Endothelial cell of umbilical vein (primary cell): ENCODE measurements around the gene PLEKHS1. TPM values are rescaled to one million over a fixed set of nuclear protein-coding genes. Genes with fewer than 3 reads are reported as not detected.

ENCODE experiments used
- BruUV-seq: library from RNA; stranded (reverse); fragments of 400-500 nt; replicated peaks from 2 replicates; lab custom pipeline; 2021; lab: Mats Ljungman, UMichigan
- CTCF ChIA-PET: fragments of 300-600, 350-600 bp; sonication (Branson Sonifier 250); formaldehyde crosslinking; loops from one replicate; lab custom pipeline; 2021; ENCODE audit warnings: antibody characterized with exemption, inconsistent platforms; lab: Charles Lee
- POLR2A ChIA-PET: fragments of 300-600, 350-600 bp; sonication (Branson Sonifier 250); formaldehyde crosslinking; loops from one replicate; lab custom pipeline; 2021; ENCODE audit warnings: antibody characterized with exemption, inconsistent platforms; lab: Charles Lee
- DNase-seq: peaks from one replicate; pipeline ENCODE4 v3.0.0-alpha.2; 2011; ENCODE audit warnings: low read depth, low spot score
- FAIRE-seq: peaks from 2 replicates; lab custom pipeline; 2011; peaks lifted over from hg19 to GRCh38; lab: Jason Lieb, UNC
- H2AFZ ChIP-seq: 2 replicates; pipeline ENCODE4 v1.6.0; 2012; ENCODE audit warnings: low read depth, low read length, control low read depth, inconsistent platforms
- H3K27ac ChIP-seq: 2 replicates; pipeline ENCODE4 v1.5.1; 2011; ENCODE audit warnings: low read depth, mild to moderate bottlenecking, control low read depth, low read length, moderate library complexity; ENCODE audit not compliant: insufficient read depth
- H3K27me3 ChIP-seq, 2 experiments: 2 replicates each; pipeline versions ENCODE4 v1.6.0 to v1.6.1; 2011; ENCODE audit warnings: low read length in 2 of 2, mixed read lengths in 1 of 2; ENCODE audit not compliant: control insufficient read depth in 2 of 2, insufficient read depth in 2 of 2
- H3K36me3 ChIP-seq, 2 experiments: 2 replicates in 1 of 2; 3 replicates in 1 of 2; pipeline ENCODE4 v1.5.1; 2011; ENCODE audit warnings: low read length in 2 of 2, mild to moderate bottlenecking in 1 of 2, moderate library complexity in 1 of 2; ENCODE audit not compliant: control insufficient read depth in 2 of 2, insufficient read depth in 2 of 2; ENCODE audit errors: extremely low read depth in 1 of 2
- H3K4me1 ChIP-seq: 3 replicates; pipeline ENCODE4 v1.5.1; 2011; ENCODE audit warnings: mild to moderate bottlenecking, low read length; ENCODE audit not compliant: control insufficient read depth, insufficient read depth; ENCODE audit errors: extremely low read depth
- H3K4me2 ChIP-seq: 2 replicates; pipeline ENCODE4 v1.6.1; 2011; ENCODE audit warnings: low read length, control low read depth, mixed read lengths; ENCODE audit not compliant: insufficient read depth
- H3K4me3 ChIP-seq, 3 experiments: fragments of 200-600 bp in 1 of 3; sonication (generic), shearing (Covaris generic) in 1 of 3; replicated peaks in 1 of 3; 2 replicates each; pipeline ENCODE4 v1.5.1; 2011 to 2016; ENCODE audit warnings: control low read depth in 3 of 3, low read length in 3 of 3, mild to moderate bottlenecking in 2 of 3, inconsistent platforms in 1 of 3, low read depth in 1 of 3, moderate library complexity in 1 of 3; ENCODE audit not compliant: insufficient read depth in 1 of 3
- H3K79me2 ChIP-seq: 2 replicates; pipeline ENCODE4 v1.6.0; 2012; ENCODE audit warnings: low read length, inconsistent platforms; ENCODE audit not compliant: control insufficient read depth, insufficient read depth
- H3K9ac ChIP-seq: replicated peaks from 2 replicates; pipeline ENCODE3; 2011; ENCODE audit warnings: low read length, control low read depth; ENCODE audit not compliant: insufficient read depth; ENCODE audit errors: extremely low read depth
- H3K9me1 ChIP-seq: replicated peaks from 3 replicates; pipeline ENCODE4 v1.6.0; 2011; ENCODE audit warnings: mild to moderate bottlenecking, low read length; ENCODE audit not compliant: control insufficient read depth, insufficient read depth; ENCODE audit errors: extremely low read depth
- H3K9me3 ChIP-seq: replicated peaks from 2 replicates; pipeline ENCODE4 v1.5.1; 2012; ENCODE audit warnings: low read length, inconsistent platforms; ENCODE audit not compliant: control insufficient read depth, insufficient read depth
- H4K20me1 ChIP-seq: replicated peaks from 2 replicates; pipeline ENCODE3; 2011; ENCODE audit warnings: mild to moderate bottlenecking, low read length; ENCODE audit not compliant: control insufficient read depth, insufficient read depth; ENCODE audit errors: extremely low read depth
- CTCF ChIP-seq, 2 donors: IDR thresholded peaks; 1 replicate in 1 of 2; 2 replicates in 1 of 2; pipeline ENCODE4 v1.5.1; 2011; ENCODE audit warnings: low read length in 2 of 2, mild to moderate bottlenecking in 2 of 2, moderate library complexity in 2 of 2, control low read depth in 1 of 2, inconsistent platforms in 1 of 2, low read depth in 1 of 2; ENCODE audit not compliant: insufficient read depth in 1 of 2; ENCODE audit errors: extremely low read depth in 1 of 2
- FOS ChIP-seq: IDR thresholded peaks from 2 replicates; pipeline ENCODE4 v1.6.1; 2011; ENCODE audit warnings: mild to moderate bottlenecking, low read length, moderate library complexity, borderline replicate concordance; ENCODE audit not compliant: insufficient read depth
- GATA2 ChIP-seq: IDR thresholded peaks from 2 replicates; pipeline ENCODE4 v1.7.0; 2011; ENCODE audit warnings: low read depth, mild to moderate bottlenecking, moderate library complexity, mixed read lengths, low read length; ENCODE audit not compliant: insufficient read length, insufficient read depth
- JUN ChIP-seq: IDR thresholded peaks from 2 replicates; pipeline ENCODE4 v1.6.1; 2011; ENCODE audit warnings: borderline replicate concordance, low read depth; ENCODE audit not compliant: insufficient read length, insufficient read depth
- POLR2A ChIP-seq: IDR thresholded peaks from 2 replicates; pipeline ENCODE4 v1.6.1; 2012; ENCODE audit warnings: low read depth, mild to moderate bottlenecking, control low read depth, low read length
- POLR2AphosphoS5 ChIP-seq: IDR thresholded peaks from 2 replicates; pipeline ENCODE4 v1.6.1; 2012; ENCODE audit warnings: low read depth, mild to moderate bottlenecking, control low read depth, low read length, moderate library complexity; ENCODE audit not compliant: insufficient read depth
- dilution Hi-C: fragments of 300-500 bp; cut with MboI; formaldehyde crosslinking; loops from one replicate; pipeline ENCODE4 v1.15.0; 2019; ENCODE audit warnings: low sequenced_read_pairs; ENCODE audit not compliant: extremely low pct_ligation_motif_present
- intact Hi-C: fragments of 100-400 bp; cut with micrococcal nuclease; formaldehyde crosslinking; loops from one replicate; pipeline ENCODE4 v1.10.0; 2022
- polyA plus RNA-seq, 4 experiments: library from polyadenylated mRNA; depleted of rRNA in 3 of 4; stranded (reverse) in 3 of 4; unstranded in 1 of 4; fragments of >200 nt; gene quantifications; 2 replicates each; pipeline versions ENCODE4 v1.2.1 to v1.2.3, GENCODE V29; 2011 to 2012; ENCODE audit warnings: missing spikeins in 1 of 4
- total RNA-seq: library from RNA; stranded (reverse); gene quantifications from 2 replicates; pipeline ENCODE4 v1.2.3, GENCODE V29; 2021
- TF ChIP-seq, protein P1 (sequence below): IDR thresholded peaks from 2 replicates; pipeline ENCODE4 v1.6.1; 2011; ENCODE audit not compliant: insufficient read depth, insufficient read length

The PLEKHS1 gene
- total and polyA plus RNA-seq, 2 donors (not counting 3 experiments of a cell fraction or from before 2014, with no cell fraction given), result not detected

- dilution Hi-C loops (no loop called here), intact Hi-C loops (no loop called here)
- FAIRE-seq, result no peak
- H3K79me2 ChIP-seq, result no peaks in the 10 kb centered on the region
- ChIA-PET CTCF (interaction anchor here (1.5 kb wide), 1 partner anchor 57 kb away, joined by 3 read pairs; the partner anchor contains the start of gene CASP7), POLR2A (no interaction called here)
- H2AFZ ChIP-seq, result no peak overlapping the region
- no peaks in the 10 kb centered on the region for H3K36me3 ChIP-seq
- TF ChIP-seq GATA2 (no peak), CTCF (IDR thresholded peaks at IDR 0.05; ENCODE audit: extremely low read depth in 1 of 2, insufficient read depth in 1 of 2, low read depth in 1 of 2, low read length in 2 of 2) (no peak), JUN (no peak), FOS (no peak), POLR2AphosphoS5 (no peak), POLR2A (no peak)
- TF ChIP-seq, protein P1, sequence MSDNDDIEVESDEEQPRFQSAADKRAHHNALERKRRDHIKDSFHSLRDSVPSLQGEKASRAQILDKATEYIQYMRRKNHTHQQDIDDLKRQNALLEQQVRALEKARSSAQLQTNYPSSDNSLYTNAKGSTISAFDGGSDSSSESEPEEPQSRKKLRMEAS, result no peak
- no peaks in the 10 kb centered on the region for H4K20me1 ChIP-seq
- H3K9me3 ChIP-seq, result no peaks in the 10 kb centered on the region
- DNase-seq, result no peak
- no peak overlapping the region for H3K4me2 ChIP-seq
- H3K27me3 ChIP-seq, result no peaks in the 10 kb centered on the region
- H3K9ac ChIP-seq, result no peak overlapping the region
- no TSS peak for BruUV-seq
- H3K27ac ChIP-seq, result no peak overlapping the region
- no peak overlapping the region for H3K4me3 ChIP-seq
- H3K9me1 ChIP-seq, result no peaks in the 10 kb centered on the region
- no peaks in the 10 kb centered on the region for H3K4me1 ChIP-seq
Measured at GRCh38 chr10:113736576-113736975, 14.9 kb upstream of the PLEKHS1 start.
